ENCODE data around the gene FREM1.

FREM1 gene

GRCh38 chr9:14748373-14748772, 161.9 kb downstream of the FREM1 start:
- DNase-seq: no peak

- DNase-seq: no peak
Measured at GRCh38 chr9:14747111-14747510, 163.1 kb downstream of the FREM1 start.

GRCh38 chr9:14746626-14747025, 163.6 kb downstream of the FREM1 start:
- DNase-seq: no peak

GRCh38 chr9:14744768-14745167, 165.5 kb downstream of the FREM1 start:
- DNase-seq: no peak

GRCh38 chr9:14741369-14741768, 168.9 kb downstream of the FREM1 start:
- no peak for DNase-seq

GRCh38 chr9:14733133-14733532, 177.1 kb downstream of the FREM1 start:
- no peak for DNase-seq

- no peak for DNase-seq
Measured at GRCh38 chr9:14731294-14731981, 178.8 kb downstream of the FREM1 start.

GRCh38 chr9:14730461-14730898, 179.7 kb downstream of the FREM1 start:
- DNase-seq: no peak

GRCh38 chr9:14723301-14723700, 186.9 kb downstream of the FREM1 start:
- no peak for DNase-seq

- peak; percentile 89 for DNase-seq
Measured at GRCh38 chr9:14722391-14723035, 187.7 kb downstream of the FREM1 start, which contains the start of gene CER1. Gene CER1, minus strand, starts transcription at chr9:14722733. Its CDS starts 61 bp downstream, at chr9:14722672.

GRCh38 chr9:14719231-14719923, 190.9 kb downstream of the FREM1 start:
- no peak for DNase-seq

- no peak for DNase-seq
Measured at GRCh38 chr9:14715102-14715501, 195.1 kb downstream of the FREM1 start.

- no peak for DNase-seq
Measured at GRCh38 chr9:14713187-14713767, 197.0 kb downstream of the FREM1 start.

GRCh38 chr9:14710804-14711203, 199.4 kb downstream of the FREM1 start:
- no peak for DNase-seq

GRCh38 chr9:14706530-14707140, 203.6 kb downstream of the FREM1 start:
- no peak for DNase-seq

- no peak for DNase-seq
Measured at GRCh38 chr9:14705079-14705478, 205.1 kb downstream of the FREM1 start.

GRCh38 chr9:14704281-14704680, 205.9 kb downstream of the FREM1 start:
- no peak for DNase-seq

- DNase-seq: no peak
Measured at GRCh38 chr9:14702200-14702720, 208.0 kb downstream of the FREM1 start.

- no peak for DNase-seq
Measured at GRCh38 chr9:14693251-14693861, 216.9 kb downstream of the FREM1 start, which contains the start of gene ZDHHC21. Gene ZDHHC21, minus strand, starts transcription at chr9:14693432. Its CDS starts 19,092 bp downstream, at chr9:14674340.

- DNase-seq: no peak
Measured at GRCh38 chr9:14692470-14693250, 217.6 kb downstream of the FREM1 start.

GRCh38 chr9:14690948-14691730, 219.1 kb downstream of the FREM1 start:
- no peak for DNase-seq
